ENCODE results near the gene OCIAD1. TPM values are rescaled to one million over a fixed set of nuclear protein-coding genes. Genes with fewer than 3 reads are reported as not detected.

Gene OCIAD1
- total RNA-seq, 1 experiment from 2014 or later, result 103 TPM

DNA sequence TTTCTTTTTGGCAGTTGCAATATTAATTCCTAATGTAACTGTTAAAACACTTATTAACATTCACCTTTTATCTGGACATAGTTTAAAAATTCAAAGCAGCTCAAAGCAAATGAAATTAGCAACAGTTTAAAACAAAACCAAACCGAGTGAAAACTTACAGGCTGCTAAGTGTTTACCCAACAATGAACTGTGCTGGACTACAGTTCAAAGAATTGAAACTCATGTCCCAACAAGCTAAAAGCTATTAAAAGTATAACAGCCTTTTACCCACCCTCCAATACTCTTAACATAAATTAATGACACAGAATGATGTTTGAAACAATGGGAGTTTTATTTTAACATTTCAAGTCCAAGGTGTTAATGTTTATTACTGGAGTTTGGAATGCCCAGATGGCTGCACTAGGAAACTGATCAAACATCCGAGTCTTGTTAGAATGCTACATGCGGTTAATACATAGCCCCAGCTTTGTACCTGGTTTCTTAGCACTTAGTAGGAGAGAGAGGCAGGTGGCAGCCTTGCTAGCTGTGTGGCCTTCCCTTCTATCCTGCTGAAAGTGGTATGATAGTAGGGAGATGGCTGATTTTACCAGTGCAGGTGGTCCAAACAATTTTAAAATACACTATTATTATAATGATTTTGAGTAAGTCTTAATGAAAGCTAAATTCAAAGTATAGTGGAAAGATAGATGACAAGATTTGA is 29.7 kb upstream of the OCIAD1 start:
- in situ Hi-C loops (cut with HindIII; ENCODE audit: low pct_unique_long_range_greater_than_20kb, low sequenced_read_pairs), result no loop called here
- no peak overlapping the region for H3K27ac ChIP-seq (ENCODE audit: low read length)

DNA sequence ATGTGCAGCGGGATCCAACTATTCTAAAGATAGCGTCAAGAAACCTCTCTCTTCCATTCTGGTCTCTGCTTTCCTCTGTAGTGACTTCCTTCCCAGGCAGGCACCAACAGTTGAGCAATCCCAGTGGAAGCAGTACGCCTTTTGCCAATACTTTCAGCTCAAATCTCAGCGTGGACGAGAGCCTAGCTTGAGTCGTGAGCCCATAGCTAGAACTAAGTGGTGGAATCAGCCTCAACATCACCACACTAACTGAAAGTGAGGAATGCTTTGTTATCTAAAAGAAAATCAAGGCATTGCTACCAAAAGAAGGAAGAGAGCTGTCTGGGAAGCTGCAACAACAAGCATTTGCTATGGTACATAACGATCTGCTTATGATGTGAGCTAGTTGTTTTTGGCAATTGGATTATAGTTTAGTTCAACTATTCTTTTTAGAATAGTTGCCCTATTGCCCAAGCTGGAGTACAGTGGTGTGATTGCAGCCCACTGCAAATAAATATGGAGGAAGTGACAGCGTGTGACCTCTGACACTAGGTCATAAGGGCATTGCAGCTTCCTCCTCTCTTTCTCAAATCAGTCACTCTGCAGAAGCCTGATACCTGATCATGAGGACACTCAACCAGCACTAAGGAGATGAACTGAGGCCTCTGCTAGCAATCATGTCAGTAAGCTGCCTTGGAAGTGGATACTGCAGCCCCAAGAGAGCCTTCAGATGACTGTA is 26.1 kb upstream of the OCIAD1 start:
- H3K4me1 ChIP-seq (ENCODE audit: control insufficient read depth, insufficient read depth, low read length), result no peaks in the 10 kb centered on the region
- H3K36me3 ChIP-seq (ENCODE audit: control insufficient read depth, insufficient read depth, low read length), result no peaks in the 10 kb centered on the region
- intact Hi-C loops (cut with micrococcal nuclease; ENCODE audit: unreplicated experiment), result no loop called here
- H3K27me3 ChIP-seq (ENCODE audit: control insufficient read depth, insufficient read depth, low read length), result no peaks in the 10 kb centered on the region
- no peak overlapping the region for H3K27ac ChIP-seq (ENCODE audit: low read length)
- in situ Hi-C loops (cut with HindIII; ENCODE audit: low pct_unique_long_range_greater_than_20kb, low sequenced_read_pairs), result no loop called here
- no peak for ATAC-seq
- POLR2A ChIA-PET, result no interaction called here
- H3K9me3 ChIP-seq (ENCODE audit: control insufficient read depth, insufficient read depth, low read depth, low read length), result no peaks in the 10 kb centered on the region
- CTCF ChIA-PET, result no interaction called here
- TF ChIP-seq, protein P1, sequence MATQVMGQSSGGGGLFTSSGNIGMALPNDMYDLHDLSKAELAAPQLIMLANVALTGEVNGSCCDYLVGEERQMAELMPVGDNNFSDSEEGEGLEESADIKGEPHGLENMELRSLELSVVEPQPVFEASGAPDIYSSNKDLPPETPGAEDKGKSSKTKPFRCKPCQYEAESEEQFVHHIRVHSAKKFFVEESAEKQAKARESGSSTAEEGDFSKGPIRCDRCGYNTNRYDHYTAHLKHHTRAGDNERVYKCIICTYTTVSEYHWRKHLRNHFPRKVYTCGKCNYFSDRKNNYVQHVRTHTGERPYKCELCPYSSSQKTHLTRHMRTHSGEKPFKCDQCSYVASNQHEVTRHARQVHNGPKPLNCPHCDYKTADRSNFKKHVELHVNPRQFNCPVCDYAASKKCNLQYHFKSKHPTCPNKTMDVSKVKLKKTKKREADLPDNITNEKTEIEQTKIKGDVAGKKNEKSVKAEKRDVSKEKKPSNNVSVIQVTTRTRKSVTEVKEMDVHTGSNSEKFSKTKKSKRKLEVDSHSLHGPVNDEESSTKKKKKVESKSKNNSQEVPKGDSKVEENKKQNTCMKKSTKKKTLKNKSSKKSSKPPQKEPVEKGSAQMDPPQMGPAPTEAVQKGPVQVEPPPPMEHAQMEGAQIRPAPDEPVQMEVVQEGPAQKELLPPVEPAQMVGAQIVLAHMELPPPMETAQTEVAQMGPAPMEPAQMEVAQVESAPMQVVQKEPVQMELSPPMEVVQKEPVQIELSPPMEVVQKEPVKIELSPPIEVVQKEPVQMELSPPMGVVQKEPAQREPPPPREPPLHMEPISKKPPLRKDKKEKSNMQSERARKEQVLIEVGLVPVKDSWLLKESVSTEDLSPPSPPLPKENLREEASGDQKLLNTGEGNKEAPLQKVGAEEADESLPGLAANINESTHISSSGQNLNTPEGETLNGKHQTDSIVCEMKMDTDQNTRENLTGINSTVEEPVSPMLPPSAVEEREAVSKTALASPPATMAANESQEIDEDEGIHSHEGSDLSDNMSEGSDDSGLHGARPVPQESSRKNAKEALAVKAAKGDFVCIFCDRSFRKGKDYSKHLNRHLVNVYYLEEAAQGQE (IDR thresholded peaks at IDR 0.05; ENCODE audit: insufficient read depth in 1 of 2, low read depth in 2 of 2, low read length in 1 of 2), result no peak
- TF ChIP-seq, protein P2, sequence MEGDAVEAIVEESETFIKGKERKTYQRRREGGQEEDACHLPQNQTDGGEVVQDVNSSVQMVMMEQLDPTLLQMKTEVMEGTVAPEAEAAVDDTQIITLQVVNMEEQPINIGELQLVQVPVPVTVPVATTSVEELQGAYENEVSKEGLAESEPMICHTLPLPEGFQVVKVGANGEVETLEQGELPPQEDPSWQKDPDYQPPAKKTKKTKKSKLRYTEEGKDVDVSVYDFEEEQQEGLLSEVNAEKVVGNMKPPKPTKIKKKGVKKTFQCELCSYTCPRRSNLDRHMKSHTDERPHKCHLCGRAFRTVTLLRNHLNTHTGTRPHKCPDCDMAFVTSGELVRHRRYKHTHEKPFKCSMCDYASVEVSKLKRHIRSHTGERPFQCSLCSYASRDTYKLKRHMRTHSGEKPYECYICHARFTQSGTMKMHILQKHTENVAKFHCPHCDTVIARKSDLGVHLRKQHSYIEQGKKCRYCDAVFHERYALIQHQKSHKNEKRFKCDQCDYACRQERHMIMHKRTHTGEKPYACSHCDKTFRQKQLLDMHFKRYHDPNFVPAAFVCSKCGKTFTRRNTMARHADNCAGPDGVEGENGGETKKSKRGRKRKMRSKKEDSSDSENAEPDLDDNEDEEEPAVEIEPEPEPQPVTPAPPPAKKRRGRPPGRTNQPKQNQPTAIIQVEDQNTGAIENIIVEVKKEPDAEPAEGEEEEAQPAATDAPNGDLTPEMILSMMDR (IDR thresholded peaks at IDR 0.05), result no peak
- TF ChIP-seq TCF7L2 (IDR thresholded peaks at IDR 0.05; ENCODE audit: low read depth, low read length) (no peak), POLR2AphosphoS5 (IDR thresholded peaks at IDR 0.05; ENCODE audit: low read depth, low read length) (no peak), SIN3A (IDR thresholded peaks at IDR 0.05; ENCODE audit: borderline replicate concordance, insufficient read depth, low read depth, low read length) (no peak)
- no peak overlapping the region for H3K4me3 ChIP-seq (ENCODE audit: low read depth in 2 of 2, low read length in 2 of 2)
- no TSS peak for BruUV-seq (replicated peaks)
- no peak for DNase-seq (ENCODE audit: low read depth, low spot score)

More for the DNA sequence above, 29.7 kb upstream of the OCIAD1 start:
- Histone ChIP-seq H3K4me3 (ENCODE audit: low read depth in 2 of 2, low read length in 2 of 2) (no peak overlapping the region), H3K4me1 (ENCODE audit: control insufficient read depth, insufficient read depth, low read length) (no peaks in the 10 kb centered on the region), H3K9me3 (ENCODE audit: control insufficient read depth, insufficient read depth, low read depth, low read length) (no peaks in the 10 kb centered on the region), H3K27me3 (ENCODE audit: control insufficient read depth, insufficient read depth, low read length) (no peaks in the 10 kb centered on the region), H3K36me3 (ENCODE audit: control insufficient read depth, insufficient read depth, low read length) (no peaks in the 10 kb centered on the region)
- ATAC-seq, result no peak
- intact Hi-C loops (cut with micrococcal nuclease; ENCODE audit: unreplicated experiment), result no loop called here
- DNase-seq (ENCODE audit: low read depth, low spot score), result no peak
- POLR2A ChIA-PET, result no interaction called here
- no TSS peak for BruUV-seq (replicated peaks)
- CTCF ChIA-PET, result no interaction called here
- TF ChIP-seq SIN3A (IDR thresholded peaks at IDR 0.05; ENCODE audit: borderline replicate concordance, insufficient read depth, low read depth, low read length), result no peak
- TF ChIP-seq POLR2AphosphoS5 (IDR thresholded peaks at IDR 0.05; ENCODE audit: low read depth, low read length), result no peak
- TF ChIP-seq, protein P2 (IDR thresholded peaks at IDR 0.05), result no peak
- no peak for TF ChIP-seq TCF7L2 (IDR thresholded peaks at IDR 0.05; ENCODE audit: low read depth, low read length)
- TF ChIP-seq, protein P1 (IDR thresholded peaks at IDR 0.05; ENCODE audit: insufficient read depth in 1 of 2, low read depth in 2 of 2, low read length in 1 of 2), result no peak
